OCI-LY1 (cell line): Measurements from ENCODE around the gene ZNF195.
"Not testable (repeated sequence)": the region's sequence is repeated elsewhere in the genome, so short reads cannot be mapped to it uniquely, and the experiment has no call there.

Source experiments
- EZH2 ChIP-seq: fragments of 200-600 bp; sonication (generic), shearing (Covaris generic); IDR thresholded peaks from 2 replicates; pipeline ENCODE4 v1.8.0; 2017; ENCODE audit warnings: borderline replicate concordance, mixed run types, mild to moderate bottlenecking, antibody characterized with exemption, low read length, moderate library complexity, mixed read lengths
- TF ChIP-seq, protein P1 (sequence below): fragments of 200-600 bp; sonication (generic), shearing (Covaris generic); IDR thresholded peaks from 2 replicates; pipeline ENCODE4 v1.5.1; 2017; ENCODE audit warnings: mild to moderate bottlenecking, antibody characterized with exemption, low read length, moderate library complexity, mixed read lengths

DNA sequence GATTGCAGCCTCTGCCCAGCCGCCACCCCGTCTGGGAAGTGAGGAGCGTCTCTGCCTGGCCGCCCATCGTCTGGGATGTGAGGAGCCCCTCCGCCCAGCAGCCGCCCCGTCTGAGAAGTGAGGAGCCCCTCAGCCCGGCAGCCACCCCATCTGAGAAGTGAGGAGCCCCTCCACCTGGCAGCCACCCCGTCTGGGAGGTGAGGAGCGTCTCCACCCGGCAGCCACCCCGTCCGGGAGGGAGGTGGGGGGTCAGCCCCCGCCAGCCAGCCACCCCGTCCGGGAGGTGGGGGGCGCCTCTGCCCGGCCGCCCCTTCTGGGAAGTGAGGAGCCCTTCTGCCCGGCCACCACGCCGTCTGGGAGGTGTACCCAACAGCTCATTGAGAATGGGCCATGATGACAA, 18.3 kb upstream of the ZNF195 start:
- TF ChIP-seq, protein P1, sequence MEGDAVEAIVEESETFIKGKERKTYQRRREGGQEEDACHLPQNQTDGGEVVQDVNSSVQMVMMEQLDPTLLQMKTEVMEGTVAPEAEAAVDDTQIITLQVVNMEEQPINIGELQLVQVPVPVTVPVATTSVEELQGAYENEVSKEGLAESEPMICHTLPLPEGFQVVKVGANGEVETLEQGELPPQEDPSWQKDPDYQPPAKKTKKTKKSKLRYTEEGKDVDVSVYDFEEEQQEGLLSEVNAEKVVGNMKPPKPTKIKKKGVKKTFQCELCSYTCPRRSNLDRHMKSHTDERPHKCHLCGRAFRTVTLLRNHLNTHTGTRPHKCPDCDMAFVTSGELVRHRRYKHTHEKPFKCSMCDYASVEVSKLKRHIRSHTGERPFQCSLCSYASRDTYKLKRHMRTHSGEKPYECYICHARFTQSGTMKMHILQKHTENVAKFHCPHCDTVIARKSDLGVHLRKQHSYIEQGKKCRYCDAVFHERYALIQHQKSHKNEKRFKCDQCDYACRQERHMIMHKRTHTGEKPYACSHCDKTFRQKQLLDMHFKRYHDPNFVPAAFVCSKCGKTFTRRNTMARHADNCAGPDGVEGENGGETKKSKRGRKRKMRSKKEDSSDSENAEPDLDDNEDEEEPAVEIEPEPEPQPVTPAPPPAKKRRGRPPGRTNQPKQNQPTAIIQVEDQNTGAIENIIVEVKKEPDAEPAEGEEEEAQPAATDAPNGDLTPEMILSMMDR: not testable (repeated sequence)
- TF ChIP-seq EZH2: not testable (repeated sequence)
